Trophoblast cell (in vitro differentiated cells and primary cell): ENCODE measurements around the gene ANAPC1.
"Not testable (repeated sequence)": the region's sequence is repeated elsewhere in the genome, so short reads cannot be mapped to it uniquely, and the experiment has no call there.

Source experiments
- DNase-seq, 2 donors: peaks; one replicate each; pipeline ENCODE4 v3.0.0-alpha.2; 2016
- H2AFZ ChIP-seq: 2 replicates; pipeline ENCODE4 v1.6.1; 2013; ENCODE audit warnings: low read length, moderate library complexity, mild to moderate bottlenecking; ENCODE audit not compliant: insufficient read depth, poor library complexity
- H2AK5ac ChIP-seq: 2 replicates; pipeline ENCODE4 v1.6.1; 2013; ENCODE audit warnings: mild to moderate bottlenecking, low read length
- H2BK120ac ChIP-seq: 2 replicates; pipeline ENCODE4 v1.6.1; 2013; ENCODE audit warnings: low read length, mild to moderate bottlenecking, moderate library complexity; ENCODE audit not compliant: insufficient read depth, poor library complexity
- H2BK12ac ChIP-seq: 2 replicates; pipeline ENCODE4 v1.6.1; 2013; ENCODE audit warnings: mild to moderate bottlenecking, low read length, moderate library complexity
- H2BK5ac ChIP-seq: 2 replicates; pipeline ENCODE4 v1.6.1; 2013; ENCODE audit warnings: low read length, low read depth, moderate library complexity, mild to moderate bottlenecking; ENCODE audit not compliant: poor library complexity
- H3K14ac ChIP-seq: 2 replicates; pipeline ENCODE4 v1.6.1; 2013; ENCODE audit warnings: mild to moderate bottlenecking, low read length
- H3K18ac ChIP-seq: 2 replicates; pipeline ENCODE4 v1.6.1; 2013; ENCODE audit warnings: mild to moderate bottlenecking, low read length
- H3K23ac ChIP-seq: 2 replicates; pipeline ENCODE4 v1.6.1; 2013; ENCODE audit warnings: low read length
- H3K27ac ChIP-seq: 2 replicates; pipeline ENCODE4 v1.5.1; 2013; ENCODE audit warnings: low read depth, mild to moderate bottlenecking, inconsistent platforms, low read length, moderate library complexity
- H3K27me3 ChIP-seq: 2 replicates; pipeline ENCODE4 v1.6.1; 2013; ENCODE audit warnings: inconsistent platforms, mild to moderate bottlenecking, low read length, moderate library complexity; ENCODE audit not compliant: insufficient read depth
- H3K36me3 ChIP-seq, 2 experiments: 1 replicate in 1 of 2; 2 replicates in 1 of 2; pipeline ENCODE4 v1.6.1; 2013; ENCODE audit warnings: low read length in 2 of 2, mild to moderate bottlenecking in 2 of 2, moderate library complexity in 1 of 2; ENCODE audit not compliant: insufficient read depth in 2 of 2, control insufficient read depth in 1 of 2
- H3K4ac ChIP-seq: 2 replicates; pipeline ENCODE4 v1.6.1; 2013; ENCODE audit warnings: low read depth, mild to moderate bottlenecking, low read length, moderate library complexity
- H3K4me1 ChIP-seq, 2 experiments: 1 replicate in 1 of 2; 2 replicates in 1 of 2; pipeline ENCODE4 v1.6.1; 2013; ENCODE audit warnings: low read length in 2 of 2, mild to moderate bottlenecking in 2 of 2, moderate library complexity in 1 of 2; ENCODE audit not compliant: insufficient read depth in 2 of 2, control insufficient read depth in 1 of 2
- H3K4me2 ChIP-seq: 2 replicates; pipeline ENCODE4 v1.6.1; 2013; ENCODE audit warnings: inconsistent platforms, mild to moderate bottlenecking, low read length, moderate library complexity
- H3K4me3 ChIP-seq: 2 replicates; pipeline ENCODE4 v1.5.1; 2013; ENCODE audit warnings: mild to moderate bottlenecking, low read depth, low read length, inconsistent platforms
- H3K79me1 ChIP-seq: one replicate; pipeline ENCODE4 v1.6.1; 2013; ENCODE audit warnings: low read length
- H3K79me2 ChIP-seq: 2 replicates; pipeline ENCODE4 v1.6.1; 2013; ENCODE audit warnings: low read length, mild to moderate bottlenecking; ENCODE audit not compliant: control insufficient read depth, insufficient read depth, poor library complexity
- H3K9ac ChIP-seq: 2 replicates; pipeline ENCODE4 v1.6.1; 2013; ENCODE audit warnings: mild to moderate bottlenecking, low read length
- H3K9me3 ChIP-seq: 2 replicates; pipeline ENCODE4 v1.6.1; 2013; ENCODE audit warnings: low read depth, mild to moderate bottlenecking, control low read depth, inconsistent platforms, low read length; ENCODE audit not compliant: insufficient read depth
- H4K12ac ChIP-seq: 2 replicates; pipeline ENCODE4 v1.6.1; 2013; ENCODE audit warnings: low read depth, mild to moderate bottlenecking, low read length, moderate library complexity
- H4K8ac ChIP-seq: 2 replicates; pipeline ENCODE4 v1.6.1; 2013; ENCODE audit warnings: low read depth, mild to moderate bottlenecking, low read length, moderate library complexity
- H4K91ac ChIP-seq: one replicate; pipeline ENCODE4 v1.6.1; 2013; ENCODE audit warnings: low read depth, mild to moderate bottlenecking, low read length, moderate library complexity
- WGBS: extraction: QIAGEN DNeasy Blood & Tissue Kit; methylation state at CpG from one replicate; pipeline ENCODE4 v1.1.7; 2013; ENCODE audit warnings: missing lambda C conversion rate; ENCODE audit not compliant: insufficient read length, insufficient coverage; ENCODE audit errors: extremely low coverage; 5-methylcytosine and 5-hydroxymethylcytosine counted together

ANAPC1 gene

GRCh38 chr2:111852544-111852943, 31.4 kb downstream of the ANAPC1 start:
- not testable (repeated sequence) for H3K4ac ChIP-seq, H3K4me3 ChIP-seq, H3K14ac ChIP-seq, H3K27me3 ChIP-seq, H3K4me2 ChIP-seq, H2AFZ ChIP-seq, H3K79me2 ChIP-seq, H3K27ac ChIP-seq, H4K8ac ChIP-seq, H3K9ac ChIP-seq, H3K4me1 ChIP-seq, H2BK120ac ChIP-seq, H3K18ac ChIP-seq, DNase-seq, H4K91ac ChIP-seq, H3K23ac ChIP-seq, H2BK5ac ChIP-seq, H2AK5ac ChIP-seq, H2BK12ac ChIP-seq, H3K79me1 ChIP-seq, H4K12ac ChIP-seq, H3K36me3 ChIP-seq, H3K9me3 ChIP-seq
- no CpG with 5 or more reads among the region's 3 CpGs for WGBS

- H4K91ac ChIP-seq, H3K36me3 ChIP-seq, H3K4me3 ChIP-seq, H3K4me1 ChIP-seq, H3K23ac ChIP-seq, H2BK12ac ChIP-seq, H3K9me3 ChIP-seq, H4K12ac ChIP-seq, H3K14ac ChIP-seq, H3K9ac ChIP-seq, H3K79me2 ChIP-seq, H2AFZ ChIP-seq, H2BK120ac ChIP-seq, H3K79me1 ChIP-seq, H2BK5ac ChIP-seq, H3K18ac ChIP-seq, H4K8ac ChIP-seq, H3K4me2 ChIP-seq, H3K27me3 ChIP-seq, H2AK5ac ChIP-seq, H3K4ac ChIP-seq, H3K27ac ChIP-seq: not testable (repeated sequence)
- peak in 1 of 2 donors; percentile 52 for DNase-seq
- WGBS, result no CpG with 5 or more reads among the region's 4 CpGs
Observed at GRCh38 chr2:111850646-111851045, 33.3 kb downstream of the ANAPC1 start.

GRCh38 chr2:111839625-111840282, 44.2 kb downstream of the ANAPC1 start:
- not testable (repeated sequence) for DNase-seq, H3K4me3 ChIP-seq, H2AFZ ChIP-seq, H4K8ac ChIP-seq, H2BK5ac ChIP-seq, H3K79me2 ChIP-seq, H3K14ac ChIP-seq, H3K79me1 ChIP-seq, H3K4me1 ChIP-seq, H3K23ac ChIP-seq, H3K4me2 ChIP-seq, H3K27ac ChIP-seq, H3K18ac ChIP-seq, H4K91ac ChIP-seq, H2BK120ac ChIP-seq, H3K9me3 ChIP-seq, H4K12ac ChIP-seq, H2BK12ac ChIP-seq, H3K4ac ChIP-seq, H3K9ac ChIP-seq, H2AK5ac ChIP-seq, H3K27me3 ChIP-seq
- WGBS, result no CpG with 5 or more reads among the region's 3 CpGs
- H3K36me3 ChIP-seq, result peaks cover 6 to 10% of the 10 kb centered on the region in 2 experiments

- H3K9ac ChIP-seq, H4K8ac ChIP-seq, H3K79me2 ChIP-seq, H3K79me1 ChIP-seq, DNase-seq, H4K91ac ChIP-seq, H2AK5ac ChIP-seq, H3K18ac ChIP-seq, H3K4me2 ChIP-seq, H3K4ac ChIP-seq, H3K4me1 ChIP-seq, H3K14ac ChIP-seq, H2AFZ ChIP-seq, H3K27me3 ChIP-seq, H3K27ac ChIP-seq, H2BK5ac ChIP-seq, H3K4me3 ChIP-seq, H3K23ac ChIP-seq, H3K9me3 ChIP-seq, H2BK120ac ChIP-seq, H4K12ac ChIP-seq, H2BK12ac ChIP-seq: not testable (repeated sequence)
- WGBS, result no CpG with 5 or more reads among the region's 1 CpG
- H3K36me3 ChIP-seq, result peaks cover 5 to 10% of the 10 kb centered on the region in 2 experiments
Observed at GRCh38 chr2:111838992-111839391, 45.0 kb downstream of the ANAPC1 start.
